GM12872 (cell line): ENCODE results near the gene TMEFF1.

Experiments used
- CTCF ChIP-seq: IDR thresholded peaks from 3 replicates; pipeline ENCODE4 v1.5.1; 2011; ENCODE audit warnings: low read depth, mild to moderate bottlenecking, low read length, moderate library complexity; ENCODE audit not compliant: insufficient read depth

Gene TMEFF1

GRCh38 chr9:100443781-100444768, 28.9 kb upstream of the TMEFF1 start:
- no peak for TF ChIP-seq CTCF

GRCh38 chr9:100445161-100445902, 27.6 kb upstream of the TMEFF1 start:
- no peak for TF ChIP-seq CTCF

- TF ChIP-seq CTCF = no peak
Observed at GRCh38 chr9:100445903-100446549, 26.9 kb upstream of the TMEFF1 start.

- no peak for TF ChIP-seq CTCF
Observed at GRCh38 chr9:100447041-100447440, 25.9 kb upstream of the TMEFF1 start.

- no peak for TF ChIP-seq CTCF
Observed at GRCh38 chr9:100448266-100448665, 24.7 kb upstream of the TMEFF1 start.

- TF ChIP-seq CTCF = no peak
Observed at GRCh38 chr9:100449420-100449819, 23.5 kb upstream of the TMEFF1 start.

GRCh38 chr9:100452894-100453293, 20.1 kb upstream of the TMEFF1 start:
- no peak for TF ChIP-seq CTCF
